RWPE1 (cell line): ENCODE measurements around the gene NUP188.
A peak's percentile ranks its signal among the peaks of the same experiment; 100 is the strongest.

Experiments used
- CTCF ChIA-PET: fragments of 350-600 bp; sonication (Branson Sonifier 250); formaldehyde crosslinking; extraction: SDS; loops from one replicate; lab custom pipeline; 2021; lab: Yijun Ruan, JAX
- POLR2A ChIA-PET: fragments of 400-600 bp; formaldehyde crosslinking; extraction: SDS; loops from one replicate; lab custom pipeline; 2020; ENCODE audit warnings: antibody characterized with exemption; ENCODE audit not compliant: low non-redundant PET; lab: Yijun Ruan, JAX
- DNase-seq: peaks from one replicate; pipeline ENCODE4 v3.0.0; 2012; ENCODE audit warnings: low spot score
- H3K27ac ChIP-seq: fragments of 450-650 bp; 2 replicates; pipeline ENCODE4 v1.5.1; 2017
- CTCF ChIP-seq: fragments of 450-650 bp; conservative IDR thresholded peaks from 2 replicates; pipeline ENCODE4 v1.5.1; 2017; ENCODE audit warnings: low read depth, mild to moderate bottlenecking

The NUP188 gene

GRCh38 chr9:129005336-129005997, 58.0 kb downstream of the NUP188 start:
- no peak for TF ChIP-seq CTCF
- ChIA-PET POLR2A (interaction anchor here (0.8 kb wide), 1 partner anchor 1673 kb away, joined by 3 read pairs; no protein-coding TSS in a partner anchor), CTCF (interaction anchor here (0.5 to 0.9 kb wide), 6 partner anchors 10 to 1329 kb away, joined by 3 to 4 read pairs (median 4); partner anchors contain the start of gene KYAT1)
- no peak for DNase-seq
- H3K27ac ChIP-seq, result peak overlapping the region; percentile 58

GRCh38 chr9:129006328-129007034, 59.0 kb downstream of the NUP188 start:
- DNase-seq, result peak; percentile 83
- peak; percentile 99 for TF ChIP-seq CTCF
- peak overlapping the region; percentile 58 for H3K27ac ChIP-seq
- POLR2A ChIA-PET, result no interaction called here
- CTCF ChIA-PET, result interaction anchor here (0.5 to 1.8 kb wide), 12 partner anchors 8 to 1330 kb away, joined by 3 to 7 read pairs (median 4); no protein-coding TSS in a partner anchor

GRCh38 chr9:129007035-129007765, 59.7 kb downstream of the NUP188 start:
- CTCF ChIA-PET, result interaction anchor here (0.5 to 1.8 kb wide), 10 partner anchors 11 to 365 kb away, joined by 3 to 7 read pairs (median 4); no protein-coding TSS in a partner anchor
- peak overlapping the region; percentile 58 for H3K27ac ChIP-seq
- POLR2A ChIA-PET, result interaction anchor here (0.8 kb wide), 1 partner anchor 29 kb away, joined by 4 read pairs; the partner anchor contains the start of gene MIGA2
- DNase-seq, result no peak
- TF ChIP-seq CTCF, result peak; percentile 67

GRCh38 chr9:129007766-129008468, 60.4 kb downstream of the NUP188 start:
- no peak for TF ChIP-seq CTCF
- H3K27ac ChIP-seq, result peak overlapping the region; percentile 58
- CTCF ChIA-PET, result interaction anchor here (0.6 to 1.8 kb wide), 10 partner anchors 10 to 760 kb away, joined by 3 to 7 read pairs (median 4); no protein-coding TSS in a partner anchor
- DNase-seq, result no peak
- POLR2A ChIA-PET, result interaction anchor here (0.5 to 0.8 kb wide), 3 partner anchors 19 to 28 kb away, joined by 3 to 4 read pairs (median 3); partner anchors contain the start of gene MIGA2

GRCh38 chr9:129008469-129008965, 61.0 kb downstream of the NUP188 start:
- no peak for DNase-seq
- TF ChIP-seq CTCF, result no peak
- H3K27ac ChIP-seq, result peak overlapping the region; percentile 58
- ChIA-PET CTCF (interaction anchor here (0.7 to 0.8 kb wide), 3 partner anchors 13 to 759 kb away, joined by 3 to 4 read pairs (median 3); no protein-coding TSS in a partner anchor), POLR2A (interaction anchor here (0.8 kb wide), 1 partner anchor 19 kb away, joined by 3 read pairs; no protein-coding TSS in a partner anchor)
